Fibroblast of skin of right biceps (primary cell): ENCODE data around the gene PTCSC3.

Experiments used
- DNase-seq: peaks from one replicate; pipeline ENCODE4 v3.0.0-alpha.2; 2013

Gene PTCSC3

DNA sequence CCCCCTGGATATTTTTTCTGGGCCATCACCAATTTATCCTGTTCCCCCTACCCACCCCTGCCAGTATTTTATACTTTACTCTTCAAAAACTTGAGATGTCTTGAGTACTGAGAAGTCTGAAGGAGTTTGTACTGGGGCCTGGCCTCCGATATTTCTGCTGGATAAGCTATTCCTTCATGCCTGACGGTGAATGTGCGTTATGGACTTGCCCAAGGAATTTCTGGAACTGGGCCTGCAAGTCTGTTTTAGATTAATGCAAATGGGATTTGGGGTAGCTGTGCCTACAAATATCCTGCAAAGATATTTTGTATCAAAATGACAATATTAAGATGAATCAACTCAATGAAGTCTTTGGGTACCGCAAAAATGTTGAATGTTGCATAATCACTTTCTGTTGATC lies at the start of gene PTCSC3:
TSS of gene PTCSC3 (minus strand) at position 199 of the 400 bp plus-strand sequence.
- peak; percentile 77 for DNase-seq

DNA sequence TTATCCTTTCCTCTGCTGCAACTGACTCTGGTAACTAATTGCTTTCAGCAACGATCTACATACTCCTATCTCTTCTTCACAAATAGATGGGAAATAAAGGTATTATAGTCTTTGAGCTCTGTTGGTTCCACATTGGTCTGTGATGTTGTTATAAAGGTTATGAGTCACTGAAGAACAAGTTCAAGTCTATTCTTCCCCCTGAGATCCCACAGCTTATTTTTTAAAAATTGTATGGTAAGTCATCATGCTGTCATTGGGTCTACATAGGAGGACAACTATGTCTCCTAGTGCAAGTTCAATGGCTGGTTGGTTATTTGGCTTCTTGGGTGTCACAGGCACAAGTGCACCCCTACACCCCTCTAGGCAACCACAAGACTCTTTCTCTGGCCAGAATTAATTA lies 49.6 kb upstream of the PTCSC3 start:
- DNase-seq = no peak

DNA sequence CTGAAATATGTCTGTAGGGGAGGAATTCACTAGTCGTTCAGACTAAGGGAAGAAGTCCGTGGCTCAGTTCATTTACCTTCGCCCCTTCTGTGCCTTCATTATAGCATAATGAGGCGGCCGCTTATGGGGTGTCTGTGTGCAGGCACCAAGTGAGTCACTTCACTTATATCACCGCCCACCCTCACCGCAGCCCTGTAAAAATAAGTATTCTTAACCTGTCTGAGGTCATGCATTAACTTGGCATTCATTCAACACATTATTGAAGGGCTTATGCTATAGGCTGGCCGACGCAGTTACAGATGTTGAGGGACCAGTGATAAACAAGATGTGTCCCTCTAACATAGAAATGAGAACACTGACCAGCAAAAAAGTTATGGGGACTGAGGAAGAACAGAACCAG lies 47.7 kb upstream of the PTCSC3 start:
- no peak for DNase-seq

DNA sequence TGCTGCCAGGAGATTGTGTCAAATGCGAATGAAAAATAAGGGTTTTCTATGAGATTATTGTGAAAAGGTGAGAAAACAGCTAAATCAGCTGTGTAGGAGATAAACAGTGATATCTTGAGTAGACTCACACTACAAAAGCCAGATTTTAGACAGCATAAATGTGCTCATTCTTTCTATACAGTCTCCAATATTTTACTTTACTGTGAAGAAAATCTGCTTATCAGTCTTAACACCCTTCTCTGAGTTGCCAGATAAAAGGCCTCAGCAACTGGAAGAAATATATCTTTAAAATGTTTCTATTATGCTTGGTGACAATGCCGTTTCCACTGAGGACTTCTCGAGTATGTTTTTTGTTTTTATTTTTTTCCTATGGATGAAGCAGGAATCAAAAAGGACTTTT lies 47.0 kb upstream of the PTCSC3 start:
- no peak for DNase-seq

DNA sequence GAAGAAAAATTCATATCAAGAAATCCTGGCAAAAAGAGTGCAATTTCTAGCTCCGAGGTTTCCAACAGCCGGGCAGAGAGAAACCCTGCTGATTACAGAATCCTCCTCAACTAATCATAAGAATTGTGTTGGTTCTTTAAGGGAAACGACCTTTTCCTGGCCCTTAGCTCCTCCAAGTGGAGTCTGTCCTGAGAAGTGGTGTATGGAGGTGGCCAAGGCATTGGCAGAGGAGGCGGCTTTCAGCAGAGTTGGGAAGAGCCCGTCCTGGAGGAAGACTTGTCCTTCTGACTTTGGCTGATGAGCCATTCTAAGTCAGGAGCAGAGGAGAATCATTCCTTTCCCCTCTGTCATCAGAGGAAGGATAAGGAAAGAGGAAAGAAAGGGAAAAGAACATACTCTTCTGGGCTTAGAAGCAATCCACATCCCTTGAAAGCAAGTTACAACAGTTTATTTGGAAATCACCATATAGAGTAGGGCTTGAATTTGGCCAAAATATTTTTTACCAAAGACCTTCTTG lies 46.5 kb upstream of the PTCSC3 start:
- DNase-seq = no peak

DNA sequence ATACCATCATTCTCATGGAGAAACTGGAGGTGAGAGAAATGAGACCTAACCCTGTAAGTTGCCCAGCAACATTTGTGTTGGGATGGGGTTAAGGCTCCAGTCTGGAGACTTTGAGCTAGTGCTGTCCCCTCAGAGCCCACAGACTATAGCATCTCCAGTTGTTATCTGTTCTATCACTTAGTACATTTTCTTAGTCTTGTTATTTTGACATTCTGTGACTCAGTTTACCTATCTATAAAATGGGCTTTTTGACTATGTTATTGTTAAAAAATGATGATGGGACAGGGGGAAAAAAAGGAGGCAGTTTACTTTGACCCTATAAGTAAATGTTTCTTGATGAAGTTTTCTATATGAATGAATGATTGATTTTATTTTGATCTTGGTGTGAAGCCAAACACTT lies 45.8 kb upstream of the PTCSC3 start:
- DNase-seq = no peak

DNA sequence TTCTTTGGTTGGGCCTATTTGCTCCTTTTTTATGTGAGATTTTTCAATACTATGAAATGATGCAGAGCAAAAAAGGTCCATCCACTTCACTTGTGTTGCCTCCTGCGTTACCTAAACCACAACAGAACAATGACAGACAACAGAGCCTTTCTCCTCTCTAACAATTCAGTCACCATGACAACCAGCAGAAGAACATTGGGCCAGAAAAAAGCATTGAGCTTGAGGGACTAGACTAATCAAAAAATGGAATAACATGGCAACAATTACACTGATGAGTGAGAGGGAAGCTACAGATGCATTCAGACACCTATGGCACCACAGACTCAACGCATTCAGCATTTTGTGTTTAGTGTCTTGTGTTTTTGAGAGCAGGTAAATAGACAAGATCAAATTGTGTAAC lies 44.6 kb upstream of the PTCSC3 start:
- no peak for DNase-seq

DNA sequence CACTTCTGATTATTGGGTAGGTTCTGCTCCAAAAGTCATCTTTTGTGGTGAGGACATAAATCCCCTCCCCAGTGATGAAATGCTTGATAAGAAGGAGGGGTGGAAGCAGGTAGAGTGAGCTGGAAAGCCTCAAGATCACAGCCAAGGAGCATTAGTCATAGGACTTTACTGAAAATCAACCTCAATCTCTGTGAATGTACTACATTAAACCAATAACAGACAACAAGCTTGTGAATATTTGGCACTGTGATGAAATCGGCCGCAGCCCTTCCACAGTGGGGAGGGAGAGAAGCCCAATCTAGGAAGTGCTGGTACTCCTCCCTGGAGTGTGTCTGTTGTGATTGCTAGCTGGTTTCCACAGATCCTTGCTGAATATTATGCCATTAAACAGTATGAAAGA lies 41.2 kb upstream of the PTCSC3 start:
- DNase-seq = no peak

DNA sequence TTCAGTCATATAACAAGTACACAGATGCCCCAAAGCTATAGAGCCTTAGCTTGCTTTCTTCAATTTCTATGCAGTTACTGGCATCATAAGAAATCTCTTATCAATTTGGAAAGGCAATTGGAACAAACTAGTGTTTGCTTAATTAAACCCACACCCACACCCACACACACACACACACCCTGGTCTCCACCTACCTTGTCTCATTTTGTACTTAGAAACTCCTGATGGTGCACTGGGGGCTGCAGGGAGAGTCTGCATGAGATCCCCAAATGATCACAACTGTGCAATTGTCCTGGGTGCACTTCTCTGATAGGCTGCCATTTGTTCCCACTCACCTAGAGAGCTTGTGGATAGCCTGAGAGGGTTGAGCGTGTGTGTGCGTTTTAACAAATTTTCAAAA lies 40.5 kb upstream of the PTCSC3 start:
- DNase-seq = no peak

DNA sequence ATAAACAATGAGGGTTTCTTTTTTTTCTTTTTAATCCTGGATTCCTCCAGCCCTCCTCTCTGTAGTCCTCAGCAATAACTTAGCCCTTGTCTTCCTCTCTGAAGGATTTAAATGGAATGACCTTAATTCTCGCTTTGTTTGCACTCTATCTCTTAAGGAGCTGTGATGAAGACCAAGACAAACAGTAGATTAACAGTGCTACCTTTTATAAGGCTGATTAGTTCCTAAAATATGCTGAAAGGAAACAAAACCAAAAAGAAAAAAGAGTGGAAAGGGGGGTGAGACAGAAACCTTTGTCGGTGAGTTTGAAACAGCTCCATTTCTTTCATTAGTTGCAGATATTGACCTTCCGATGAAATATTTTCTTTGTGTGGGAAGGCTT lies 38.7 kb upstream of the PTCSC3 start:
- DNase-seq = no peak

DNA sequence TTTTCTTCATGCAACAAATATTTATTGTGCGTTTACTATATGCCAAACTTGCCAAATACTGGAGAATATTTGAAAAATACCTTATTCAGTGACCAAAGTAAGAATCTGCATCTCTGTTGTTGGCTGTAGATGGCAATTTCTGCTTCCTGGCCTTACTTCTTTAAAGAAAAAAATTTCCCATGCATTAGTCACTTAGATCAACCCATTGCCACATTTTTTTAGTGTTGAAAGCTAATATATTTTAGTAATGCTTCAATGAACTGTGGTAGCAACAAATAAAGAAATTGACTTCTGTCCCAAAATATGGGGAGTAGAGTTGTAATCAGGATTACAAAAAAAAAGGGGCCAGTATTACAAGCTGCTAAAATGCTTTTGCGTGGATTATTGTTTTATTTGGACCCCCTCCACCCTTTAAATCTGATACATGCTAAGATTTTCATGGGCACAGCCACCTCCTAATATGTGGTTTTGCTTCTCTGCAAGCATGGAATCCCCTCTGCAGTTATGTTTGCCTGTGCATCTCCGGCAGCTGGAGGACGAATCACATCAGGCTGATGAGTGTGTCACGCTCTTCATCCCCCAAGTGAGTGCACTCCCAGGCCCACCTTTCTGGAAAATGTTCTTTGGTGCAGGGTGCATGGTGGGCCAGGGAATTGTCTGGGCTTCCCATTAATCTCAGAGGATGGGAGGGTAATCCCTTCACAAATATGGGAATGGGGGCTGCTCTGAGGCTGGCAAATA lies 38.1 kb upstream of the PTCSC3 start:
- DNase-seq = no peak

DNA sequence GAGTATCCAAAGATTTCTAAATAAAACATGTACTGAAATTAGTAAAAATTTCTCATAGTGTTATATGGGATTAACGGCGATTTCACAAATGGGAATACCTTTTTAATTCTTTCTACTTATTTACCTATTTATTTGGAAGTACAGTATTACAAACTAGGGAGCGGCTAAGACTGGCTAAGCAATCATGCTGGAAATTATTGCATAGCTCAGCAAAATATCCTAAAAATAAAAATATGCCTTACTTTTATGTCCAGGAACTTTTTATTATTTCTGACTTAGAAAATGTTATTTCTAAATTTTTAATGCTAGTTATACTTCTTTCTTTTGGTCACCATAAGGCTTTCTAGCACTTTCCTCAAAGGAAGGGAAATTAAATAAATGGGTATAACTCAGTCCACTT lies 36.5 kb upstream of the PTCSC3 start:
- no peak for DNase-seq

DNA sequence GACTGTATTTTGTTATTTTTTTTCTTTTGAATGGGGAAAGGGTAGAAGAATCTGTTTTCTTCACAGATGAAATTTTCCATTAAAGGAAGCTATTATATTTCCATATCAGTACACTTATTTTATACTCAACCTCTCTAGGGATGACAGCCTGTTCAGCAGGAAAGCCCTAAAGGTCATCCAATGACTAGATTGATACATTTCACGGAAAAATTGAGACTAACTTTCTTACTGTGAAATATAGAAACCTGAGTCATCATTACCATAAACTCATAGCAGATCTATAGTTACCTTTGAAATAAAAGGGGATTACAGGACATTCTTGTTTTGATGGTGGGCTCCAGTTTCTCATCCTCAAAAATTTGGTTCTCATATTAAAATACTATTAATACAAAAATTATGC lies 36.1 kb upstream of the PTCSC3 start:
- no peak for DNase-seq

DNA sequence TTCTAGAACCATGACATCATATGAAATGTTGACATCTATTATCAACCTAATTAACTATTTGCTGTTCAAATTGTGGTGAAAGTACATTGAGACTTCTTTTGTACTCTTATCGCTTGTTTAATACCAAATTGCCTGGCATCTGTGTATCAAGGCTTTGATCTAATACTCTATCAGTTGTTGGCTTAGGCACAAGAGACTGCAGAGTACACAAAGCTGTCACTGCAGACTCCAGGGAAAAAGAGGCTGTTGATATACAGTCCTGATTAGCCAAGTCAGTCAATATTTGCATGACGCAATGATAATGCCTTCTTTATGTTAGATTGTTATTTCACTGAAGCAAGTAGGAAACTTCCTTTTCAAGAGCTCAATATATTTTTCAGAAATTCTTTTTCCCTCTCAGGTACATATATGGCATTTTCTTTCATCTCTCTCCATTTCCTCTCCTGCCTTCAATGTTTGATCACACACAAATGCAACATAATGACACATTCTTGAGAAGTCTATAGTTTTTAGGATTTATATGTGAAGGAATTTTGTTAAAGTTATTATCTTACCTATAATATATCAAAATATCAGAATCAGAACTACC lies 32.3 kb upstream of the PTCSC3 start:
- no peak for DNase-seq

DNA sequence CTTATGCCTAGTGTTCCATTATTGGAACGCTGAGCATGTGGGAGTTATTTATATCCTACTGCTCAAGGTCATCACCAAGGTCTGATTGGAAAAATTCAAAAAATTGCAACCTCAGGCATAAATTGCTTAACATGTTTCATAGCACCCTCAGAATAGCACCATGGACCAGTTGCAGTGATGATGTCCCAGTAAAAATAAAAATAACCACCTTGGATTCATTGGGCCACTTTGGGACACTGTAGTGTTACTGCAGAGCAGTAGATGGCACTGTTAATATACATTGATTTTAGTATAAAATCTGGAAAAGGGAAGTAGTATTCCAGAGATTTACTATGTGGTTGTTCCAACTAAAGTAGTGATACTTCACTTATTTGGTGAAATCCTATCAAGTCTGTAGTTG lies 31.0 kb upstream of the PTCSC3 start:
- DNase-seq = no peak

DNA sequence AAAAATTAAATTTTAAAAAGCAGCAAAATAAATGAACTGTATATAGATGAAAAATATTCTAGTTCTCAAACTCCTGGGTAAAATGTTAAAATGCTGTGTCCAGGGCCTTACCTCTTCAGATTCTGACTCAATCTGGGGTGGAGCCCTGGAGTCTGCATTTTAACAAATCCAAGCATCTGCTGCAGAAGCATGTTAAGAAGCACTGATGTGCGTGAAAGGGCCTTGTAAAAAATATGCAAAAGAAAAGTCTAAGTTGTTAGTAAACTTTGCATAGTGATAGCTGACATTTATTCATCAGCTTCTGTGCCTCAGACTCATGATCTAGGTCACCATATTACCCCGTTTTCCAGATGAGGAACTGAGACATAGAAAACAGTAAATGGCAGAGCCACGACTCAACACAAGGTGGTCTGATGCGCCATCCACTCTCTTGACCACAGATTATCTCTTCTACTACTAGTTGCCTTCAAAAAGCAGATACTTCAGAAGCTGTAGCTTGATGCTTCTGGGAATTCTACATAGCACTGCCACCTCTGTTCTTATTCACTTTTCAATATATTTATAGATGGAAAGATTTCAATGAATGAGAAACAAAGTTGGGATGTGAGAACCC lies 28.0 kb upstream of the PTCSC3 start:
- DNase-seq = no peak

DNA sequence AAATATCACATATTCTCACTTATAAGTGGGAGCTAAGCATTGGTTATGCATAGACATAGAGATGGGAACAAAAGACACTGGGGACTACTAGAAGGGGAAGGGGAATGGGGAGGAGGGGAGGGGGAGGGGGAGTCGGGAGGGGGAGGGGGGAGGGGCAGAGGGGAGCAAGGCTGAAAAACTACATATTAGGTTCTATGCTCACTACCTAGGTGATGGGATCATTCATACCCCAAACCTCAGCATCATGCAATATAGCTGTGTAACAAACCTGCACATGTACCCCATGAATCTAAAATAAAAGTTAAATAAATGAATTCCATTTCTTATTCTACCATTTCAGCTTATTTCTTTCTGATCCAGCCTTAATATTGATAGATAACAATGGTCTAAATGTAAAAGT lies 21.9 kb upstream of the PTCSC3 start:
- DNase-seq = no peak

DNA sequence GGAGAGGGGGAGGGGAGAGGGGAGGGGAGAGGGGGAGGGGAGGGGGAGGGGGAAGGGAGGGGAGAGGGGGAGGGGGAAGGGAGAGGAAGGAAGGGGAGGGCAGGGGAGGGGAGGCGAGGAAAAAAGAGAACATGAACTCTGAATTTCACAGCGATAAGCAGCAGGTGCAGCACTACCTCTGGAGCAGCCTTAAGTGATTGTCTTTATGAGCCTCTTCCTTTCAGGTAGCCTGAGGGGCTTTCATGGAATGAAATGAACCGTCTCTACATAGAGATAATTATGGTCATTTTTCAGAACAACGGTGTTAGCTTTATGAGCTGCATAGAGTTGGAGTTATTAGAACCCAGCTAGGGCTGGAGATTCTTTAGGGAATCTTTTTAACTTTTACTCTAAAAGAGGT lies 18.1 kb upstream of the PTCSC3 start:
- DNase-seq = no peak

DNA sequence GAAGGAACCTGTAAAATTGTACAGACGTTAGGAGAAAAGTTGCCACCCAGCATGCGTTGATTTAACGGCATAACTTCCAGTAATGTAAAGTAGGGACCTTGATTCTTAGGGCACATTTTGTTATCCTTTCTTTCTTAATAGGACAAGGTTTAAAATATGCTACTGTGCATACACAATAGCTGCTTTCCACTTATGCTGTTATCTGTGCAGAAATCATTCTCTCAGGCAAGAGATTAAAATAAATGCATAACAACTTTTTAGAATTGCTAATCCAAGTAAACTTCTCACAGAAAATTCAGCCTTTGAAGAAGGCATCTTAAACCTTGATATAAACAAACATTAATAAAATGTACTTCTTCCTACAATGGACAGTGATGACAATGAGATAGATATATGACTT lies 16.0 kb upstream of the PTCSC3 start:
- DNase-seq = no peak

DNA sequence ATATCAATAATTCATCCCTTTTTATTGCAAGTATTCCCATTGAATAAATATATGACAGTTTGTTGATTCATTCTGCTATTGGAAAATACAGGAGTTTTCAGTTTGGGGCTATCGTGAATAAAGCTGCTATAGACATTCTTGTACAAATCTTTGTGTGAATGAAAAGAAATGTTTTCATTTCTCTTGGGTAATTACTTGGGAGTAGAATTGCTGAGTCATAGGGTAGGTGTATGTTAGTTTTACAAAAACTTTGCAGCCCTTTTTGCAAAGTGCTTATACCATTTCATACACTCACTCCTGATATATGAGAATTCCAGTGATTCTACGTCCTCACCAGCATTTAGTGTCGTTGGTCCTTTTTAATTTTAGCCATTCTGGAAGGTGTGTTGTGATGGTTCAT lies 6.9 kb upstream of the PTCSC3 start:
- no peak for DNase-seq

DNA sequence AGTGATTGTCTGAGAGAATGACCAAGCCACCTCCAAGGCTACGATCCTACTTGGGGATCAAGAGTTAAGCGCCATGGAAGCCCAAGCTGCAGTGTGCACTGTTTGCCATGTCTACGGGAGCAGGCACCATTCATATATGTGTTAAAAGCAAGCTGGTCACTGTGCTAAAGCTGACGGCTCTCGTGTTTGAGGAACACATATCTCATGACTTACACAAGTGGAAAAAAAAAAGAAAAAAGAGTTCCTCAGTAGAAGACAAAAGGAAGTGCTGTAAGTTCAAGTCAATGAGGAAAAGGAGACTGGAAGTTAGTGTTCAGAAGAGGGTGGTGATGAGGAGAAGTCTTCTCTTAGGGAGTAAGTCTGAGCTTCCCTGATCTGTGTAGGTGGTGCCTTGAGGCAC lies 4.9 kb upstream of the PTCSC3 start:
- no peak for DNase-seq

DNA sequence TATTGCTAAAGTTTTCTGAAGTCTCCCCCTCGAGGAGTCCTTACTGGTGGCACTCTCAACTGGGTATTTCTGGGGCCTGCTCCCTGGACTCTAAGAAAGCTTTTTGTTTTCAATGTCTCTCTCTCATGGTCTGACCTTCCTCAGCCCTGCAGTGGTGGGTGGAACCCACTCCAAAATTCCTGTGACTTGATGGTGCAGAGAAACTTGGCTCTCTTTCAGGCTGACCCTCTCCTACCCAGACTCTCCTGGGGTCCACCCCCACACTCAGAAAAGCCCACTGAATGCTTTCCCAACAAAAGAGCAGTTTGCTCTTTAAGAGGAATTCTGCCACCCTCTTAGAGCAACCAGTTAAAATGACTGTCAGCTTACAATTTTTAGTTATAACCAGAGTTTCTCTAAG lies 967 bp upstream of the PTCSC3 start:
- DNase-seq = no peak

DNA sequence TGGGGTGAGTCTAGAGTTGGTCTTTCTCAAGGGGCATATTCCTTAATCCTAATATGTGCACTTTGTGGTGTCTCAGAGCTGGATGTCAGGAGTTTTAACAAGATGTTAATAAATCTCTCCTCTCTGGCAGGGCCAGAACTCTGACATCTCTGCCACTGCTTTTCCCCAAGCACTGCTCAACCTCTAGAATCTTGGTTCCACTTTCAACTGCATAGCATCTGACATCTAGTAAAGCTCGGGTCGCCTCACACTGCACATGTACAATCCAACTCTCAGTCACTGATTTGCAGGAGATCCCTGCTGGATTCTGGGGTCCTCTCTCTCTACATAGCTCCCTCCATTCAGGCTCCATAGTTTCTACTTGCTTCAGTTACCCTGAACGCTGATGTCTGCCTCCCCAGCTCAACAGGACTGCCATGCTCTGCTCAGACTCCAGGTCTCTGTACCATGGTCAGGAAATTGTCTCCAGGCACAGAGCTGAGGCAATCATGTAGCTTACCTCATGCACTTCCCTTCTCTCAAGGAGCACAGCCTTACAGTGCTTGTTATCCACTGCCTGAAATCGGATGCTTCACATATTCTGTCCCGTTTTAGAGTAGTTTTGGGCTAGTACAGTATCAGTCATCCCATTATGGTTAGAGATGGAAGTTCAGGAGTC lies 1.6 kb downstream of the PTCSC3 start:
- DNase-seq = no peak

DNA sequence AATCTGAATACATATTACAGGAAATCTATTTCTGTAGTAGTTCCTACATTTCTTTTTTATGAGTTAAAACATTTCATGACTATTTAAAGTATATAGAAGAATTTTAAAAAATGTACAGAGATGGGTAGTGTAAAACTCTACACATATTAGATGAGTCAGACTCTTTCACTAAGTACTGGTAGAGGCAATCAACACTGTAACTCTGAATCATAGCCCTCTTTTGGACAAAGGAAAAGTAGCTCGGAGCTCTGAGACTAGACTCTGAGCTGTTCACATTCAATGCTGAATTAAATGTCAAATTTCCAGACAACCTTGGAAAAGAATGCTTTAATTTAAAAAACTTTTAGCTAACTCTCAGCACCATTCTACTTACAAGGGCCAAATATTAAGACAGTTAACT lies 3.4 kb downstream of the PTCSC3 start:
- DNase-seq = peak; percentile 25
